SJSA1 (cell line): ENCODE data around the gene LYPD5. TPM values are rescaled to one million over a fixed set of nuclear protein-coding genes. Genes with fewer than 3 reads are reported as not detected.
"Not testable (repeated sequence)": the region's sequence is repeated elsewhere in the genome, so short reads cannot be mapped to it uniquely, and the experiment has no call there.

ENCODE experiments used
- DNase-seq, 2 experiments: peaks; one replicate each; pipeline ENCODE4 v3.0.0-alpha.2; 2015 to 2020; ENCODE audit warnings: low spot score in 2 of 2, low read depth in 1 of 2
- H3K27ac ChIP-seq: fragments of 250-450 bp; sonication (Bioruptor Pico); 2 replicates; pipeline ENCODE4 v1.5.1; 2020; ENCODE audit warnings: mild to moderate bottlenecking, moderate library complexity
- H3K27me3 ChIP-seq: fragments of 250-450 bp; sonication (Bioruptor Pico); replicated peaks from 2 replicates; pipeline ENCODE4 v1.5.1; 2020; ENCODE audit warnings: mild to moderate bottlenecking, moderate library complexity
- H3K36me3 ChIP-seq: fragments of 250-450 bp; sonication (Bioruptor Pico); 2 replicates; pipeline ENCODE4 v1.5.1; 2020; ENCODE audit warnings: mild to moderate bottlenecking
- H3K4me1 ChIP-seq: fragments of 250-450 bp; sonication (Bioruptor Pico); replicated peaks from 2 replicates; pipeline ENCODE4 v1.6.1; 2021; ENCODE audit warnings: mild to moderate bottlenecking
- H3K4me3 ChIP-seq: fragments of 250-450 bp; sonication (Bioruptor Pico); 2 replicates; pipeline ENCODE4 v1.5.1; 2020; ENCODE audit warnings: mild to moderate bottlenecking
- H3K9me3 ChIP-seq: fragments of 250-450 bp; sonication (Bioruptor Pico); replicated peaks from 2 replicates; pipeline ENCODE4 v1.5.1; 2020; ENCODE audit warnings: mild to moderate bottlenecking
- total RNA-seq: library from RNA; depleted of rRNA; stranded (reverse); fragments of >200 nt; shearing (Covaris generic); gene quantifications from 2 replicates; pipeline ENCODE4 v1.2.3, GENCODE V29; 2014

LYPD5 gene
- total RNA-seq, 1 experiment from 2014 or later: 0.24 TPM

- no peaks in the 10 kb centered on the region; the same call in 1 of the 2 replicates for H3K9me3 ChIP-seq
- no peaks in the 10 kb centered on the region for H3K27me3 ChIP-seq
- no peak overlapping the region for H3K27ac ChIP-seq
- H3K4me3 ChIP-seq: no peak overlapping the region
- no peak for DNase-seq
- peaks cover 55% of the 10 kb centered on the region for H3K4me1 ChIP-seq
- H3K36me3 ChIP-seq: no peaks in the 10 kb centered on the region
These were observed 22.4 kb downstream of the LYPD5 start for GRCh38 chr19:43779820-43780219.

- H3K9me3 ChIP-seq: no peaks in the 10 kb centered on the region; the same call in 1 of the 2 replicates
- peaks cover 50% of the 10 kb centered on the region for H3K4me1 ChIP-seq
- no peaks in the 10 kb centered on the region for H3K27me3 ChIP-seq
- H3K36me3 ChIP-seq: no peaks in the 10 kb centered on the region
- no peak for DNase-seq
- no peak overlapping the region for H3K4me3 ChIP-seq
- H3K27ac ChIP-seq: no peak overlapping the region
These were observed 23.0 kb downstream of the LYPD5 start for GRCh38 chr19:43779147-43779819.

DNA sequence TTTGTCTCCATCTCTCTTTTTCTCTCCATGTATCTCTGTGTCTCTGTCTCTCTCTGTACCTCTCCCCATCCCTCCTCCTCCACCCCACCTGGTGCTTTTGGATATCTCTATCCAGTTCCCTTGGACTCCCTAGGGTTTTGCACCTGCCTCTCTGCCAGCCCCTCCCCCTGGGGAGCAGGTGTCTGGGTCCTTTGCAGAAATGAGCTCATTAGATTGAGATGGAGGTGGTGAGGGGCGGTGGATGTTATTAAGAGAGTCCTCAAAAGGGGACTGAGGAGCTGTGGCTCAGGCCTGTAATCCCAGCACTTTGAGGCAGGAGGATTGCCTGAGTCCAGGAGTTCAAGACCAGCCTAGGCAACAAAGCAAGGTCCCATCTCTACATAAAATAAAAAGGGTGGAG, 23.6 kb downstream of the LYPD5 start:
- Histone ChIP-seq H3K27ac (peak overlapping the region; percentile 70; the same call in 1 of the 2 replicates), H3K4me1 (peaks cover 44% of the 10 kb centered on the region), H3K4me3 (no peak overlapping the region), H3K9me3 (no peaks in the 10 kb centered on the region; the same call in 1 of the 2 replicates), H3K36me3 (0 out of 2 replicates have a peak, but pooled peaks cover under 1% of the 10 kb centered on the region), H3K27me3 (no peaks in the 10 kb centered on the region)
- DNase-seq: no peak

DNA sequence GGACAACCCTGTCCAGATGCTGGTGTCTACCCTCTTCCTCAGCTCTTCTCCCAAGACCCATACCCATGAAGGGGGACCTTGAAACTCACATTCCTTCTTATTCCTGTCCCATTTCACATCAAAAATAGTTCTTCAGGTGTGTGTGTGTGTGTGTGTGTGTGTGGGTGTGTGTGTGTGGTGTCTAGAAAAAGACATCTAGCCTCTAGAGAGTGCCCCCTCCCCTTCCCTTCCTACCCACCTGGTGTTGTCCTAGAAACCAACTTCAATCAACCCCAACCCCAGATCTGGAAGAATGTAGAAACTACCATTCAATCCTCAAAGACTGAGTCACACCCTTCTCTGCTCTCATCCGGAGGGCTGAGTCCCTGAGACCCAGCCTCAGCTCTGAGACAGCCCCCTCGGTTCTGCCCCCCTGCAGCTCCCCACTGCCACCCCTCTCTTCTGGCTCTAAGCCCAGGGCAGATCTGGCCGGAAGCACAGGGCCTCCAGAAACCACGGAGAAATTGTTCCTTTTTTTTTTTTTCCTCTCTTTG, 25.0 kb downstream of the LYPD5 start:
- H3K27me3 ChIP-seq: no peaks in the 10 kb centered on the region
- 0 out of 2 replicates have a peak, but pooled peaks cover 3% of the 10 kb centered on the region for H3K36me3 ChIP-seq
- peaks cover 43% of the 10 kb centered on the region for H3K4me1 ChIP-seq
- DNase-seq: peak in 1 of 2 experiments; percentile 77
- peak overlapping the region; percentile 70 for H3K27ac ChIP-seq
- no peak overlapping the region for H3K4me3 ChIP-seq
- no peaks in the 10 kb centered on the region; the same call in 1 of the 2 replicates for H3K9me3 ChIP-seq

DNA sequence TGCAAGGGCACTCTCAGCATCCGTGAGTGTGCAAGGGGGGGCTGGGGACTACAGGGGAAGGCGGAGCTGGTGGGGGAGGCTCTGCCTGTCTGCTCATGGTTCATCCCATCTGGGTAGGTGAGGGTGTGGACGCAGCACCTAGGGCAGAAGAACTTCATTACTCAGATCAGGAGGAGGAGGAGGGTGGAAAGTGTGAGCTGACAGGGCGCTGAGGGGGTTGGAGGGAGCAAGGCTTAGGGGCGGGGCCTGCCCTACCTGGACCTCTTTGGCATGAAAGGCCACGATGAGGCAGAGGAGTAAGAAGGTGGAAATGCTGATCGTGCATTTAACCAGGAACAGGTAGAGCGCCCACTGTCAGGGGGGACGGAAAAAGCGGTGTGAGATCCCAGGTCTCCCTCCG, 26.0 kb downstream of the LYPD5 start:
- DNase-seq: no peak
- H3K27me3 ChIP-seq: no peaks in the 10 kb centered on the region
- no peak overlapping the region for H3K27ac ChIP-seq
- H3K4me1 ChIP-seq: peaks cover 42% of the 10 kb centered on the region
- no peak overlapping the region for H3K4me3 ChIP-seq
- peaks cover 4% of the 10 kb centered on the region; the same call in 1 of the 2 replicates for H3K36me3 ChIP-seq
- H3K9me3 ChIP-seq: no peaks in the 10 kb centered on the region

- no peaks in the 10 kb centered on the region for H3K9me3 ChIP-seq
- no peak for DNase-seq
- H3K27me3 ChIP-seq: no peaks in the 10 kb centered on the region
- peaks cover 6% of the 10 kb centered on the region; the same call in 1 of the 2 replicates for H3K36me3 ChIP-seq
- peaks cover 34% of the 10 kb centered on the region for H3K4me1 ChIP-seq
- no peak overlapping the region for H3K4me3 ChIP-seq
- H3K27ac ChIP-seq: no peak overlapping the region
These were observed 26.9 kb downstream of the LYPD5 start for GRCh38 chr19:43775299-43775890.

- H3K27me3 ChIP-seq, H3K9me3 ChIP-seq, DNase-seq, H3K36me3 ChIP-seq, H3K4me3 ChIP-seq, H3K27ac ChIP-seq: not testable (repeated sequence)
- peaks cover 31% of the 10 kb centered on the region for H3K4me1 ChIP-seq
These were observed 27.3 kb downstream of the LYPD5 start for GRCh38 chr19:43774940-43775258.

- no peak for DNase-seq
- Histone ChIP-seq H3K36me3 (peaks cover 6% of the 10 kb centered on the region; the same call in 1 of the 2 replicates), H3K27me3 (no peaks in the 10 kb centered on the region), H3K27ac (no peak overlapping the region), H3K4me1 (peaks cover 26% of the 10 kb centered on the region), H3K4me3 (no peak overlapping the region), H3K9me3 (no peaks in the 10 kb centered on the region)
These were observed 27.9 kb downstream of the LYPD5 start for GRCh38 chr19:43774103-43774939.

- Histone ChIP-seq H3K9me3 (no peaks in the 10 kb centered on the region), H3K36me3 (peaks cover 11% of the 10 kb centered on the region), H3K4me1 (peaks cover 20% of the 10 kb centered on the region), H3K27me3 (no peaks in the 10 kb centered on the region), H3K4me3 (no peak overlapping the region), H3K27ac (no peak overlapping the region)
- no peak for DNase-seq
These were observed 28.5 kb downstream of the LYPD5 start for GRCh38 chr19:43773725-43774102.

- DNase-seq: no peak
- no peaks in the 10 kb centered on the region for H3K27me3 ChIP-seq
- no peak overlapping the region for H3K4me3 ChIP-seq
- H3K4me1 ChIP-seq: peaks cover 26% of the 10 kb centered on the region
- no peak overlapping the region for H3K27ac ChIP-seq
- peaks cover 18% of the 10 kb centered on the region for H3K36me3 ChIP-seq
- H3K9me3 ChIP-seq: no peaks in the 10 kb centered on the region
These were observed 33.0 kb downstream of the LYPD5 start for GRCh38 chr19:43769256-43769655.

- H3K4me3 ChIP-seq: no peak overlapping the region
- peaks cover 34% of the 10 kb centered on the region for H3K4me1 ChIP-seq
- no peaks in the 10 kb centered on the region for H3K27me3 ChIP-seq
- no peaks in the 10 kb centered on the region for H3K9me3 ChIP-seq
- peaks cover 15% of the 10 kb centered on the region for H3K36me3 ChIP-seq
- no peak overlapping the region for H3K27ac ChIP-seq
- no peak for DNase-seq
These were observed 33.8 kb downstream of the LYPD5 start for GRCh38 chr19:43768273-43769050.

- no peak overlapping the region for H3K4me3 ChIP-seq
- DNase-seq: no peak
- H3K4me1 ChIP-seq: peaks cover 37% of the 10 kb centered on the region
- peaks cover 15% of the 10 kb centered on the region for H3K36me3 ChIP-seq
- no peak overlapping the region for H3K27ac ChIP-seq
- no peaks in the 10 kb centered on the region for H3K27me3 ChIP-seq
- H3K9me3 ChIP-seq: no peaks in the 10 kb centered on the region
These were observed 34.4 kb downstream of the LYPD5 start for GRCh38 chr19:43767818-43768217.

DNA sequence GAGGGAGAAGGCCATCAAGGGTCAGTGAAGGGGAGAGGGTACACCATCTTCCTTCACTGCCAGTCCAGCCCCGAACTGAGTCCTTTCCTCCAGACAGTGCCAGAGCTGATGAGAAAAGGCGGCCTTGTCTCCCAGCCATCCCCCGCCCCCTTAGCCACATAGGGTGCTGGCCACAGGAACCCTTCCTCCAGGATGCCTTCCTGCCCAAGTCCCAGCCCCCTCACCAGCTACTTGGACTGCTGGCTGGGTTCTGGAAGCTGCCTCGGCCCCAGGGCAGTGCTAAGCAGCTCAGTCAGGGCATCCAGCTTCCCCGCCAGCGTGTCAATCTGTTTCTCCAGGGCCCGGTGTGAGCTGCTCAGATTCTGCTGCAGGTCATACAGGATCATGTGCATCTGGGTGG, 34.9 kb downstream of the LYPD5 start:
- peaks cover 41% of the 10 kb centered on the region for H3K4me1 ChIP-seq
- H3K27ac ChIP-seq: no peak overlapping the region
- no peaks in the 10 kb centered on the region for H3K9me3 ChIP-seq
- H3K4me3 ChIP-seq: no peak overlapping the region
- peaks cover 15% of the 10 kb centered on the region for H3K36me3 ChIP-seq
- H3K27me3 ChIP-seq: no peaks in the 10 kb centered on the region
- no peak for DNase-seq
